HepG2 (cell line): ENCODE results near the gene CACNA1G. TPM values are rescaled to one million over a fixed set of nuclear protein-coding genes. Genes with fewer than 3 reads are reported as not detected.

Experiments
- ARID5B ChIP-seq: IDR thresholded peaks from 2 replicates; pipeline ENCODE4 v1.4.0; 2020; ENCODE audit warnings: mild to moderate bottlenecking, missing genetic modification reagents
- ATF7 ChIP-seq, 2 experiments: fragments of 450-650 bp in 1 of 2; sonication (generic) in 1 of 2; formaldehyde crosslinking in 1 of 2; IDR thresholded peaks; 2 replicates each; pipeline versions ENCODE4 v1.4.0 to v1.6.1; 2016 to 2020; ENCODE audit warnings: antibody characterized with exemption in 1 of 2, mild to moderate bottlenecking in 1 of 2, missing genetic modification reagents in 1 of 2
- CCDC6 ChIP-seq: sonication (generic); formaldehyde crosslinking; IDR thresholded peaks from 2 replicates; pipeline ENCODE4 v1.8.1; 2022; ENCODE audit warnings: mild to moderate bottlenecking, missing genetic modification reagents, moderate library complexity
- ESRRA ChIP-seq: sonication (generic); formaldehyde crosslinking; IDR thresholded peaks from 2 replicates; pipeline ENCODE4 v1.5.1; 2020; ENCODE audit warnings: mild to moderate bottlenecking, low read depth, missing genetic modification reagents
- GTF3A ChIP-seq: sonication (generic); formaldehyde crosslinking; conservative IDR thresholded peaks from 2 replicates; pipeline ENCODE4 v1.4.0; 2020; ENCODE audit warnings: mild to moderate bottlenecking, missing genetic modification reagents
- KLF16 ChIP-seq, 2 experiments: sonication (generic) in 1 of 2; formaldehyde crosslinking in 1 of 2; IDR thresholded peaks; 2 replicates each; pipeline versions ENCODE4 v1.6.1 to v1.8.0; 2016 to 2023; ENCODE audit warnings: missing genetic modification reagents in 2 of 2, missing compliant biosample characterization in 1 of 2
- KLF9 ChIP-seq: IDR thresholded peaks from 2 replicates; pipeline ENCODE4 v1.6.1; 2016; ENCODE audit warnings: low read depth
- NAIF1 ChIP-seq: sonication (generic); formaldehyde crosslinking; IDR thresholded peaks from 2 replicates; pipeline ENCODE4 v1.5.0; 2020; ENCODE audit warnings: mild to moderate bottlenecking, missing genetic modification reagents, borderline replicate concordance
- PHF5A ChIP-seq: IDR thresholded peaks from one replicate; pipeline ENCODE4 v1.6.1; 2018; ENCODE audit warnings: low read depth, missing genetic modification reagents; ENCODE audit not compliant: unreplicated experiment
- SP4 ChIP-seq: sonication (generic); formaldehyde crosslinking; IDR thresholded peaks from 2 replicates; pipeline ENCODE4 v1.8.1; 2023; ENCODE audit warnings: mild to moderate bottlenecking, missing genetic modification reagents
- TCF7 ChIP-seq: sonication (generic); IDR thresholded peaks from 2 replicates; pipeline ENCODE4 v1.6.1; 2016; ENCODE audit warnings: antibody characterized with exemption, low read depth
- ZBTB10 ChIP-seq: sonication (generic); formaldehyde crosslinking; IDR thresholded peaks from 2 replicates; pipeline ENCODE4 v1.4.0; 2020; ENCODE audit warnings: missing genetic modification reagents, borderline replicate concordance
- ZNF263 ChIP-seq: sonication (generic); formaldehyde crosslinking; IDR thresholded peaks from 2 replicates; pipeline ENCODE4 v1.4.0; 2020; ENCODE audit warnings: missing genetic modification reagents
- ZNF3 ChIP-seq: IDR thresholded peaks from 2 replicates; pipeline ENCODE4 v1.7.0; 2017; ENCODE audit warnings: inconsistent platforms
- ZNF546 ChIP-seq: sonication (generic); formaldehyde crosslinking; conservative IDR thresholded peaks from 2 replicates; pipeline ENCODE4 v1.8.1; 2023; ENCODE audit warnings: mild to moderate bottlenecking, missing genetic modification reagents
- ZNF570 ChIP-seq: sonication (generic); formaldehyde crosslinking; IDR thresholded peaks from 2 replicates; pipeline ENCODE4 v1.4.0; 2020; ENCODE audit warnings: mild to moderate bottlenecking, missing genetic modification reagents, borderline replicate concordance
- ZNF724P ChIP-seq: sonication (generic); formaldehyde crosslinking; IDR thresholded peaks from 2 replicates; pipeline ENCODE4 v1.8.0; 2022; ENCODE audit warnings: missing genetic modification reagents, borderline replicate concordance
- polyA plus RNA-seq, 8 experiments: library from polyadenylated mRNA; depleted of rRNA in 3 of 8; stranded (reverse) in 7 of 8; unstranded in 1 of 8; fragments of >200 nt; fragmentation: Illumina TruSeq in 4 of 8; extraction: Trizol in 4 of 8; gene quantifications; 2 replicates each; pipeline versions ENCODE4 v1.2.1 to v1.2.3, GENCODE V29; 2011 to 2016; ENCODE audit warnings: low read depth in 4 of 8, missing spikeins in 1 of 8, mixed read lengths in 1 of 8; ENCODE audit not compliant: insufficient read depth in 1 of 8
- total RNA-seq, 5 experiments: library from RNA; depleted of rRNA; stranded (reverse); fragments of >200 nt; fragmentation: Illumina TruSeq; extraction: Trizol; gene quantifications; 2 replicates each; pipeline ENCODE4 v1.2.3, GENCODE V29; 2016; ENCODE audit warnings: low read depth in 1 of 5
- TF ChIP-seq, protein P1 (sequence below): IDR thresholded peaks from 2 replicates; pipeline ENCODE4 v1.6.1; 2018; ENCODE audit warnings: missing genetic modification reagents, mild to moderate bottlenecking, missing compliant biosample characterization
- TF ChIP-seq, protein P2 (sequence below): sonication (generic); formaldehyde crosslinking; IDR thresholded peaks from 2 replicates; pipeline ENCODE4 v1.4.0; 2020; ENCODE audit warnings: mild to moderate bottlenecking, missing genetic modification reagents
- TF ChIP-seq, protein P3 (sequence below): sonication (generic); formaldehyde crosslinking; IDR thresholded peaks from 2 replicates; pipeline ENCODE4 v1.5.0; 2020; ENCODE audit warnings: missing genetic modification reagents

The CACNA1G gene
- total and polyA plus RNA-seq, 2 of the 13 experiments (the other 11 are each of a cell fraction or from before 2014, with no cell fraction given) = 0.02 TPM; not detected in 1

GRCh38 chr17:50550661-50551432, 9.7 kb upstream of the CACNA1G start (continued):
- TF ChIP-seq ZNF3 (CRISPR knock-in tag) (no peak), ESRRA (no peak), ZNF724P (no peak), KLF9 (0 out of 2 replicates have a peak, but pooled peaks have one; percentile 40), SP4 (CRISPR knock-in tag) (0 out of 2 replicates have a peak, but pooled peaks have one; percentile 52), ZNF263 (CRISPR knock-in tag) (0 out of 2 replicates have a peak, but pooled peaks have one; percentile 31), KLF16 (CRISPR knock-in tag; IDR thresholded peaks at IDR 0.05) (0 out of 4 replicates have a peak, but pooled peaks of 1 of the 2 experiments have one; percentile 25), NAIF1 (CRISPR knock-in tag) (no peak), GTF3A (CRISPR knock-in tag) (no peak), ZNF570 (no peak), ZBTB10 (CRISPR knock-in tag) (no peak), ARID5B (peak; percentile 46), CCDC6 (CRISPR knock-in tag) (no peak), TCF7 (no peak), ATF7 (IDR thresholded peaks at IDR 0.05) (no peak), ATF7 (CRISPR knock-in tag; IDR thresholded peaks at IDR 0.05) (no peak), PHF5A (peak; percentile 48), ZNF546 (CRISPR knock-in tag) (no peak)
- TF ChIP-seq, protein P1, sequence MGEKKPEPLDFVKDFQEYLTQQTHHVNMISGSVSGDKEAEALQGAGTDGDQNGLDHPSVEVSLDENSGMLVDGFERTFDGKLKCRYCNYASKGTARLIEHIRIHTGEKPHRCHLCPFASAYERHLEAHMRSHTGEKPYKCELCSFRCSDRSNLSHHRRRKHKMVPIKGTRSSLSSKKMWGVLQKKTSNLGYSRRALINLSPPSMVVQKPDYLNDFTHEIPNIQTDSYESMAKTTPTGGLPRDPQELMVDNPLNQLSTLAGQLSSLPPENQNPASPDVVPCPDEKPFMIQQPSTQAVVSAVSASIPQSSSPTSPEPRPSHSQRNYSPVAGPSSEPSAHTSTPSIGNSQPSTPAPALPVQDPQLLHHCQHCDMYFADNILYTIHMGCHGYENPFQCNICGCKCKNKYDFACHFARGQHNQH (CRISPR knock-in tag) = peak; percentile 33; the same call in 1 of the 2 replicates
- TF ChIP-seq, protein P2, sequence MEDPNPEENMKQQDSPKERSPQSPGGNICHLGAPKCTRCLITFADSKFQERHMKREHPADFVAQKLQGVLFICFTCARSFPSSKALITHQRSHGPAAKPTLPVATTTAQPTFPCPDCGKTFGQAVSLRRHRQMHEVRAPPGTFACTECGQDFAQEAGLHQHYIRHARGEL (CRISPR knock-in tag) = 0 out of 2 replicates have a peak, but pooled peaks have one; percentile 19
- TF ChIP-seq, protein P3, sequence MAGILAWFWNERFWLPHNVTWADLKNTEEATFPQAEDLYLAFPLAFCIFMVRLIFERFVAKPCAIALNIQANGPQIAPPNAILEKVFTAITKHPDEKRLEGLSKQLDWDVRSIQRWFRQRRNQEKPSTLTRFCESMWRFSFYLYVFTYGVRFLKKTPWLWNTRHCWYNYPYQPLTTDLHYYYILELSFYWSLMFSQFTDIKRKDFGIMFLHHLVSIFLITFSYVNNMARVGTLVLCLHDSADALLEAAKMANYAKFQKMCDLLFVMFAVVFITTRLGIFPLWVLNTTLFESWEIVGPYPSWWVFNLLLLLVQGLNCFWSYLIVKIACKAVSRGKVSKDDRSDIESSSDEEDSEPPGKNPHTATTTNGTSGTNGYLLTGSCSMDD = no peak
